Body of pancreas (tissue), 4 donors: Measurements from ENCODE around the gene CMKLR1. TPM values are rescaled to one million over a fixed set of nuclear protein-coding genes. Genes with fewer than 3 reads are reported as not detected.

Experiments used
- ATAC-seq: fragments of 150-250 bp; one replicate; pipeline ENCODE4 v1.9.1; 2016
- DNase-seq, 4 donors: peaks; one replicate each; pipeline ENCODE4 v3.0.0-alpha.2; 2019
- H3K27ac ChIP-seq, 4 donors: fragments of 200-600 bp; sonication (generic); 1 replicate in 3 of 4; 2 replicates in 1 of 4; pipeline versions ENCODE4 v1.5.1 to v1.6.1; 2016 to 2019; ENCODE audit warnings: mild to moderate bottlenecking in 1 of 4, mixed read lengths in 1 of 4, moderate library complexity in 1 of 4
- H3K27me3 ChIP-seq, 2 donors: fragments of 200-600 bp; sonication (generic); one replicate each; pipeline ENCODE4 v1.6.0; 2016; ENCODE audit warnings: mild to moderate bottlenecking in 1 of 2
- H3K36me3 ChIP-seq, 2 donors: fragments of 200-600 bp; sonication (generic); replicated peaks in 1 of 2; 2 replicates each; pipeline ENCODE4 v1.5.1; 2016; ENCODE audit warnings: low read depth in 2 of 2; ENCODE audit not compliant: insufficient read depth in 1 of 2
- H3K4me1 ChIP-seq: fragments of 200-600 bp; sonication (generic); one replicate; pipeline ENCODE4 v1.6.0; 2016
- H3K4me3 ChIP-seq, 2 donors: fragments of 200-600 bp; sonication (generic); 1 replicate in 1 of 2; 2 replicates in 1 of 2; pipeline ENCODE4 v1.5.1; 2016 to 2019
- H3K9me3 ChIP-seq, 3 donors: fragments of 200-600 bp; sonication (generic); 1 replicate in 2 of 3; 2 replicates in 1 of 3; pipeline ENCODE4 v1.5.1; 2016
- CTCF ChIP-seq, 7 experiments: fragments of 450-650 bp in 4 of 7; fragments of 200-600 bp in 3 of 7; sonication (generic) in 3 of 7; IDR thresholded peaks; one replicate each; pipeline ENCODE4 v1.5.1; 2016 to 2019; ENCODE audit warnings: antibody characterized with exemption in 7 of 7
- POLR2A ChIP-seq, 3 donors: fragments of 450-650 bp; IDR thresholded peaks; one replicate each; pipeline ENCODE4 v1.6.1; 2016; ENCODE audit warnings: antibody characterized with exemption in 3 of 3, mild to moderate bottlenecking in 2 of 3
- WGBS, 2 donors: methylation state at CpG; one replicate each; pipeline ENCODE4 v1.1.5; 2017; 5-methylcytosine and 5-hydroxymethylcytosine counted together
- intact Hi-C: fragments of 100-400 bp; cut with DNase I; formaldehyde crosslinking; loops from one replicate; pipeline ENCODE4 v1.15.1; 2023
- total RNA-seq, 2 donors: library from RNA; depleted of rRNA; stranded (reverse); fragments of >200 nt; gene quantifications; one replicate each; pipeline ENCODE4 v1.1.0, GENCODE V29; 2016

The CMKLR1 gene
- total RNA-seq, 2 donors from 2014 or later, result 5.3 to 5.7 TPM

- WGBS, 2 donors, result 47 to 60% methylated on average over 3 to 6 of the region's 6 CpGs
- Histone ChIP-seq H3K27ac (peak overlapping the region; percentile 6 to 68 (median 60)), H3K4me3 (no peak overlapping the region), H3K27me3 (no peaks in the 10 kb centered on the region), H3K36me3 (no peaks in the 10 kb centered on the region), H3K9me3 (no peaks in the 10 kb centered on the region), H3K4me1 (peaks cover 53% of the 10 kb centered on the region)
- TF ChIP-seq POLR2A (IDR thresholded peaks at IDR 0.05), result no peak
- TF ChIP-seq CTCF (IDR thresholded peaks at IDR 0.05), result no peak
- ATAC-seq (no peak), DNase-seq (no peak)
- intact Hi-C loops, result no loop called here
These were observed 37.1 kb downstream of the CMKLR1 start for GRCh38 chr12:108302016-108302402.

GRCh38 chr12:108301346-108301745 lies 37.8 kb downstream of the CMKLR1 start:
- Histone ChIP-seq H3K9me3 (no peaks in the 10 kb centered on the region), H3K27ac (peak overlapping the region in 1 of 4 donors; percentile 68), H3K4me1 (peaks cover 46% of the 10 kb centered on the region), H3K27me3 (no peaks in the 10 kb centered on the region), H3K36me3 (no peaks in the 10 kb centered on the region), H3K4me3 (no peak overlapping the region)
- TF ChIP-seq POLR2A (IDR thresholded peaks at IDR 0.05) (no peak), CTCF (IDR thresholded peaks at IDR 0.05) (no peak)
- no peak for ATAC-seq
- intact Hi-C loops, result no loop called here
- WGBS, 2 donors, result 76 to 96% methylated on average over 5 to 6 of the region's 6 CpGs
- DNase-seq, result no peak

- WGBS, 2 donors, result 86 to 93% methylated on average over 7 of the region's 7 CpGs
- Histone ChIP-seq H3K27me3 (no peaks in the 10 kb centered on the region), H3K9me3 (no peaks in the 10 kb centered on the region), H3K4me1 (peaks cover 34% of the 10 kb centered on the region), H3K4me3 (no peak overlapping the region), H3K36me3 (no peaks in the 10 kb centered on the region), H3K27ac (peak overlapping the region in 1 of 4 donors; percentile 6)
- ATAC-seq (no peak), DNase-seq (no peak)
- TF ChIP-seq POLR2A (IDR thresholded peaks at IDR 0.05), result no peak
- no peak for TF ChIP-seq CTCF (IDR thresholded peaks at IDR 0.05)
- intact Hi-C loops, result no loop called here
These were observed 39.0 kb downstream of the CMKLR1 start for GRCh38 chr12:108299980-108300696.

- Histone ChIP-seq H3K9me3 (no peaks in the 10 kb centered on the region), H3K4me1 (peaks cover 28% of the 10 kb centered on the region), H3K4me3 (no peak overlapping the region), H3K27me3 (no peaks in the 10 kb centered on the region), H3K36me3 (no peaks in the 10 kb centered on the region), H3K27ac (peak overlapping the region in 1 of 4 donors; percentile 6)
- TF ChIP-seq POLR2A (IDR thresholded peaks at IDR 0.05), result no peak
- no peak for TF ChIP-seq CTCF (IDR thresholded peaks at IDR 0.05)
- DNase-seq (no peak), ATAC-seq (no peak)
- intact Hi-C loops, result no loop called here
- WGBS, 2 donors, result 66 to 78% methylated on average over 4 of the region's 4 CpGs
These were observed 39.6 kb downstream of the CMKLR1 start for GRCh38 chr12:108299516-108299915.

GRCh38 chr12:108298761-108299275 lies 40.3 kb downstream of the CMKLR1 start:
- Histone ChIP-seq H3K9me3 (no peaks in the 10 kb centered on the region), H3K36me3 (no peaks in the 10 kb centered on the region), H3K4me3 (no peak overlapping the region), H3K27ac (no peak overlapping the region), H3K27me3 (no peaks in the 10 kb centered on the region), H3K4me1 (peaks cover 21% of the 10 kb centered on the region)
- TF ChIP-seq POLR2A (IDR thresholded peaks at IDR 0.05) (no peak), CTCF (IDR thresholded peaks at IDR 0.05) (no peak)
- intact Hi-C loops, result no loop called here
- DNase-seq, result no peak
- 76 to 80% methylated on average over 1 to 6 of the region's 6 CpGs for WGBS, 2 donors
- ATAC-seq, result no peak
